ENCODE results near the gene ECE1.

ECE1 gene

GRCh38 chr1:21307663-21308305, 17.5 kb upstream of the ECE1 start:
- no peak for DNase-seq (ENCODE audit: low read depth)

GRCh38 chr1:21307210-21307609, 16.9 kb upstream of the ECE1 start:
- DNase-seq (ENCODE audit: low read depth): no peak

GRCh38 chr1:21305900-21306189, 15.6 kb upstream of the ECE1 start:
- no peak for DNase-seq (ENCODE audit: low read depth)

GRCh38 chr1:21305155-21305899, 15.1 kb upstream of the ECE1 start:
- no peak for DNase-seq (ENCODE audit: low read depth)

- DNase-seq (ENCODE audit: low read depth): no peak
Observed at GRCh38 chr1:21304488-21304887, 14.2 kb upstream of the ECE1 start.

GRCh38 chr1:21302747-21303715, 12.8 kb upstream of the ECE1 start:
- DNase-seq (ENCODE audit: low read depth): peak; percentile 86

GRCh38 chr1:21301794-21302440, 11.7 kb upstream of the ECE1 start:
- no peak for DNase-seq (ENCODE audit: low read depth)

- no peak for DNase-seq (ENCODE audit: low read depth)
Observed at GRCh38 chr1:21300774-21301173, 10.5 kb upstream of the ECE1 start.

GRCh38 chr1:21299780-21300395, 9.6 kb upstream of the ECE1 start:
- no peak for DNase-seq (ENCODE audit: low read depth)

GRCh38 chr1:21298981-21299391, 8.7 kb upstream of the ECE1 start:
- DNase-seq (ENCODE audit: low read depth): no peak

- no peak for DNase-seq (ENCODE audit: low read depth)
Observed at GRCh38 chr1:21297975-21298374, 7.7 kb upstream of the ECE1 start.

GRCh38 chr1:21296509-21297354, 6.5 kb upstream of the ECE1 start:
- DNase-seq (ENCODE audit: low read depth): no peak

GRCh38 chr1:21295545-21295944, 5.3 kb upstream of the ECE1 start:
- DNase-seq (ENCODE audit: low read depth): no peak

GRCh38 chr1:21295002-21295401, 4.7 kb upstream of the ECE1 start:
- peak; percentile 34 for DNase-seq (ENCODE audit: low read depth)

- DNase-seq (ENCODE audit: low read depth): peak; percentile 40
Observed at GRCh38 chr1:21294266-21294989, 4.2 kb upstream of the ECE1 start.

GRCh38 chr1:21293537-21294265, 3.4 kb upstream of the ECE1 start:
- no peak for DNase-seq (ENCODE audit: low read depth)

- no peak for DNase-seq (ENCODE audit: low read depth)
Observed at GRCh38 chr1:21292984-21293536, 2.8 kb upstream of the ECE1 start.

GRCh38 chr1:21292503-21292983, 2.3 kb upstream of the ECE1 start:
- DNase-seq (ENCODE audit: low read depth): no peak

- no peak for DNase-seq (ENCODE audit: low read depth)
Observed at GRCh38 chr1:21291964-21292363, 1.7 kb upstream of the ECE1 start.

Data from iris pigment epithelial cell (primary cell).